ENCODE results near the gene KLHDC10.
"Not testable (repeated sequence)": the region's sequence is repeated elsewhere in the genome, so short reads cannot be mapped to it uniquely, and the experiment has no call there.

KLHDC10 gene

DNA sequence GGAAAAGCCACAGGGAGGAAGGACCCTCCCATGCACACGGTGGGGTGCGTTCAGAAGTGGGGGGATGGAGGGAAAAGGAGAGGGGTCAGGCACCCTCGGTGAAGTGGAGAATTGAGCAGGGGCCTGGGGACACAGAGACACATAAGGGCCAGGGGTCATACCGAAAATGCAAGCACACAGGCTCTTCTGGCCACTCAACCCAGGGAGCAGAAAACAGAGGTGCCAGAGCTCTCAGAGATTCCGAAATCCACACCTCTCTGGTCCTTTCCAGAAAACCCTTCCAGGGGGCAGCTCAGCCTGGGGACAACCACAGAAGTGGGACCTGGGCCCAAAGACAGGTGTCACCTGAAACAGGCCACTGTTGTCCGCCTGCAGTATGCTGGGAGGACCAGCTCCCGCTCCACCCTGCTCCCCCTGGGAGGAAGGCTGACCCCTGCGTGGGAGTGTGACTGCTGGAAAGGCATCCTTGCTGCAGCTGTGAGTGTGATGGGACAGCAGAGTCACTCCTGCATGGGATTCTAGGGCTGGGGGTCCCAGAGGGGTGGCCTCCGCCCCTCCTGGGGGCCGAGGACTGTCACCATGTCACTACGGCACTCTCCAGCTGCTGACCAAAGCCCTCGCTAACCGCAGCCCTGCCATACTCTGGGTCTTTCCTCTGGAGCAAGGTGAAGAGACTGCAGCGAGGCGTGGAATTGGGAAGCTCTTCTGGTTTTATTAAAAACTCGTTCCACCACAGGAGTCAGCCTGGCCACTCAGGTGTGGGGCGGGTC is 71.7 kb downstream of the KLHDC10 start:
- DNase-seq (ENCODE audit: low read depth): no peak

DNA sequence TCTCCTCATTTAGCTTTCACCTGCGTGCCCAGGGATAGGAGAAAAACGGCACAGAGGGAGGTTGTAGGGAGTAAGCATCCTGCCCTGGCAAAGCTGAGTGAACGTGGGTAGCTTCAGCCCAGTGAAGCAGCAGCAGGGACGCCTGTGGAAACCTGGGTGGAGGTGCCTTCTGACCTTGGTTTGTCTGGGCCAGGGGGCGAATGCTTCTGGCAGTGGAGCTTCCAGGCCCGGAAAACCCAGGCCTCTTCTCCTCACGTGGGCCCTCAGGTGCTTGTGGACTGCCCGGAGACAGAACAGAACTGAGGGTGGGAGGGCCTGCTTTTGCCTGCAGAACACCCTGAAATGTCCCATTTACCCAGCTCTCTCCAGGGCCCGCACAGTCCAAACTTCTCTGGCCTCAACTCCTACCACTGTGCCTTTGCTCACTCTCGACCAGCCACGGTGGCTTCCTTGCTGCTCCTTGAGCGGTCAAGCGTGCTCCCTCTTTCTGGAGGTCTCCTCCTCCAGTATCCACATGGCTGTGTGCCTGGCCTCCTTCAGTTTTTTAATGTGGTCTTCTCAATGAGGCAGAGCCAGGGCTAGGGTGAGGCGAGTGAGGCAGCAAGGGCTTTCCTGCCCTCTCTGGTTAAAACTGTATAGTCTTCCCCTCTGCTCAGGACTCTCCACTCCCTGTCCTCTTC is 72.5 kb downstream of the KLHDC10 start:
- DNase-seq (ENCODE audit: low read depth): no peak

DNA sequence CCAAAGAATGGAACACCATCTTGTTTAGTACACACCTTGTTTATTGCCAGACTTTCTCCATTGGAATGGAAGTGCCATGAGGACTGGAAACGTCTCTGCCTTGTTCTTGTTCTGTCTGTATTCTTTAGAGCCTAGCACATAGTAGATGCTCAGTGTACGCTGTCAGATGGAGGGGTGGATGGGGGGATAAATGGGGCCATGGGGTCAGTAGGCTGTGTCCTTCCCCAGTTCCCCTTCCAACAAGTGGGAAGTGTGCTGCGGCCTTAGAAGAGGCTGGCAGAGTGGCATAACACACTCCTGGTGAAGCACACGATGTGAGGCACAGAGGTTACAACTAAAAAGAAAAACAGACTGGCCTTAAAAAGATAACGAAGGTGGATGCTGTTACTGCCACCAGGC is 73.0 kb downstream of the KLHDC10 start:
- DNase-seq (ENCODE audit: low read depth): no peak

DNA sequence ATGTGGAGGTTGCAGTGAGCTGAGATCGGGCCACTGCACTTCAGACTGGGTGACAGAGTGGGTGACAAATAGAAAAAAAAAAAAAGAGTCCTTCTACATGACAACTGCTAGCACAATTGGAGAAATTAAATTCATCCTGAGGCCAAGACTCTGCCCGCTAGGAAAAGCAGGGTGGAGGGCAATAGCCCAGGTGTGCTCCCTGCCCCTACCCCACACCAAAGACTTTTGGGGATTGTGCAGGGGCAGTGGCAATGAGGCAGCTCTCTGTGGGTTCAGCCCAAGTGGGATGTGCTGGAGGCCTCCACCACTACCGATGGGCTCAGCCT is 73.6 kb downstream of the KLHDC10 start:
- DNase-seq (ENCODE audit: low read depth): no peak

DNA sequence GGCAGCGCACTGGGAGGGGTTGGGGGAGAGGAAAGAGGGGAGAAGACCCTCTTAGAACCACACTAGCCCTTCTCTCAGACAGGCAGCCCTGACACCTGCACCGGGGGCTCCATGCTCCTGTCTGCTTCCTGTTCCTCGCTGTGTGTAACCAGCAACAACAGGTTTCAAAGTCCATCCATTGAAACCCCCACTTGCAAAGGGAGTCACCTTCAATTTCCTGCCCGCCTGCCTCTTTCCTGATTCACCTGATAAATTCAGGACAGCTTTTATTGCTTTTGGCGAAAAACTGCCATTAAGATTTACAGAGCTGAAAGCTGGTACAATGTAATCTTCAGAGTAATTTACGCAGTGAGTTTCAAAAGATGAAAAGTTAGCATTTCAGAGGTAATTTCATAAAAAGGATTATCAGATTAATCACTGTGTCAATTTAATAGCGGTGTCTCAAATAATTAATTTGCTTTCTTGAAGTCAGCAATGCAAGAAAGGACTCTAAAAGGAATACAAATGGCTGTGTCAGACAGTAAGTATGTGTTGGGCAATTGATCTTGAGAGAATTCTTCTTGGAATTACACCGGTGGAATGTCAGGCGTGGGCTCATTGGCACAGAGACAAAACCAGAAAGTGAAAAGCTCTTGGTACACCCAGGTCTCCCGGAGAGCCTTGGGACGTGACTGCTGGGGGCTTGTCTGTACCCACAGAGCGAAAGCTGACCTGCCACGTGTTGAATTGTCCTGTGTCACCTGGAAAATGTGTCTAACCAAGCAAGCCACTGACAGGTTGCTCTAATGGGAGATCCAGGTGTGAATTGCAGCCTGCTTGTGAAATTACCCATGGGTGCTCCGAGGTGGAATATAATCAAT is 74.2 kb downstream of the KLHDC10 start:
- no peak for DNase-seq (ENCODE audit: low read depth)

DNA sequence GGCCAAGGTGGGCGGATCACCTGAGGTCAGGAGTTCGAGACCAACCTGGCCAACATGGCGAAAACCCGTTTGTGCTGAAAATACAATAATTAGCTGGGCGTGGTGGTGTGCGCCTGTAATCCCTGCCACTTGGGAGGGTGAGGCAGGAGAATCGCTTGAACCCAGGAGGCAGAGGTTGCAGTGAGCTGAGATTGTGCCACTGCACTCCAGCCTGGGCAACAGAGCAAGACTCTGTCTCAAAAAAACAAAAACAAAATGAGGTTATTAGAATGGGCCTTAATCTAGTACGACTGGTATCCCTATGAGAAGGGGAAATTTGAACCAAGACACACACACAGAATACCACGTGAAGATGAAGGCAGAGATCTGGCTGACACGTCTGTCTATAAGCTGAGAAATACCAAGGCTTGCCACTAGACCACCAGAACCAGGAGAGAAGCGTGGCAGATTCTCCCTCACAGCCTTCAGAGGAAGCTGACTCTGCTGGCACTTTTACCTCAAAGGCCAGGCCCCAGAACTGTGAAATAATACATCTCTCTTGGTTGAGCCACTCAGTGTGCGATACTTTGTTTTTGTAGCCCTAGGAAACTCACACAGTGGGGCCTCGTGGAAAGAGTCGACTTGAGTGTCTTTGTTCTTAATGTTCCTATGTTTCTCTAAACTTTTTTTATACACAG is 75.2 kb downstream of the KLHDC10 start:
- DNase-seq (ENCODE audit: low read depth): no peak

DNA sequence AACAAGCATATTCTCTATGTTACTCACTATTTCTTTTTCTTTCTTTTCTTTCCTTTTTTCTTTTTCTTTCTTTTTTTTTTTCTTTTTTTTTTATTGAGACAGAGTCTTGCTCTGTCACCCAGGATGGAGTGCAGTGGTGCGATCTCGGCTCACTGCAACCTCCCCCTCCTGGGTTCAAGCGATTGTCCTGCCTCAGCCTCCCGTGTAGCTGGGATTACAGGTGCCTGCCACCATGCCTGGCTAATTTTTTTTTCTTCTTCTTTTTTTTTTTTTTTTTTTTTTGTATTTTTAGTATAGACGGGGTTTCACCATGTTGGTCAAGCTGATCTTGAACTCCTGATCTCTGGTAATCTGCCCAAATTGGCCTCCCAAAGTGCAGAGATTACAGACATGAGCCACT is 75.8 kb downstream of the KLHDC10 start:
- DNase-seq (ENCODE audit: low read depth): not testable (repeated sequence)

DNA sequence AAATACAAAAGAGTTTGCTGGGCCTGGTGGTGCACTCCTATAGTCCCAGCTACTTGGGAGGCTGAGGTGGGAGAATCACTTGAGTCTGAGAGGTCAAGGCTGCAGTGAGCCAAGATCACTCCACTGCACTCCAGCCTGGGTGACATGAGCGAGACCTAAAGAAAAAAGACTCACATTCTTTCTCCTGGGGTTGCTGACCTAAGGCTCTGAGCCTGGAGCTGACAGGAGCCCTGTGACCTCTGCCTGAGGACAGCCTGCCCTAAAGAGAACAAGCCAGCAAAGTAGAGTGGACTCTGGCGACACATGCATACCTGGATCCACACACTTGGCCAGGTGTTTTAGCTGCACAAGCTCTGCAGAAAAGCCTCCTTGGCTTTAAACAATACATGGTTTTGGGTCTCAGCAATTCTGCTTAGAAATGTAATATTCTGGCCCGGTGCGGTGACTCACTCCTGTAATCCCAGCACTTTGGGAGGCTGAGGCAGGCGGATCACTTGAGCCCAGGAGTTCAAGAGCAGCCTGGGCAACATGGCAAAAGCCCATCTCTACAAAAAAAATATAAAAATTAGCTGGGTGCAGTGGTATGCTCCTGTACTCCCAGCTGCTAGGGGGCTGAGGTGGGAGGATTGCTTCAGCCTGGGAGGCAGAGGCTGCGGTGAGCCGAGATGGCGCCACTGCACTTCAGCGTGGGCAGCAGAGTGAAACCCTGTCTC is 76.5 kb downstream of the KLHDC10 start:
- no peak for DNase-seq (ENCODE audit: low read depth)

DNA sequence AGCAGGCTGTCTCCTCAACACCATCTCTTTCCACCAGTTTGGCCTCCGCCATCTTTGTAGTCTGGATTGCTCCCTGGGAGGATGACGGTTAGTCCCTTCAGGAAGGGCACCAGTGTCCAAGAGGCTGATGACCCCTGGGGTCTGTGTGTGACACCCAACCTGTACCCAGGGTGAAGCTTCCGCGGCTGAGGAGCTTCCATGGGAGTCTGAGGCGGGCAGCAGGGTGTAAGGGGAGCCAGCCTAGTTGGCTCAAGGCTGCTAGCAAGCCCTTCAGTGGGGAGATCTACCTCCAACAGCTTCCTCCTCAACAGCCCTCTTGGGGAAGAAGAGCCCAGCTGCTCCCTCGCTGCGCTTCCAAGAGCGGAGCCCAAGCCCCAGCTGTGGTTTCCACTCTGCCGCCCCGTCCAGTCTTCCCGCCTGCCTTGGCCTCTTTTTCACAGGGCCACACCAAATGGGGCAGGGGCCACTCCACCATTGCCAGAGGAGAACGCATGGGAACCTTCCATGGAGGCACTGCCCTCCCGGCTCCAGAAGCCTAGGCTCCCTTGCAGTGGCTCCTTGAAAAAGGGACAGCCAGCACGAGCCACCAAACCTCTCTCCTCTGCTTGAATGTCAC is 77.5 kb downstream of the KLHDC10 start:
- DNase-seq (ENCODE audit: low read depth): no peak

DNA sequence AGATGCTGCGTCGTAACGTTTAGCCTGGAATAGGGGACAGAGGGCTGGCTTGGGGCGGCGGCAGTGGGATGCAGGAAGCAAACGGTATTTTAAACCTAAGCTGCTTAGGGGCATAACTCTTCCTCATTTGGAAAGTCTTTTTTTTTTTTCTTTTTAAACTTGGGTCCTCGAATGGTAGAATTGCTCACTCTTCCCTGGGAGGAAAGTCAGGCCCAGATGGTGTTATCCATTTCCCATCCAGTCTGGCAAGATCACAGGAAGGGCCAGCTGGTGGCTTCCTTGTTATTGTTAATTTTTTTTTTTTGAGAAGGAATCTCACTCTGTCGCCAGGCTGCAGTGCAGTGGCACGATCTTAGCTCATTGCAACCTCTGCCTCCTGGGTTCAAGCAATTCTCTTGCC is 78.2 kb downstream of the KLHDC10 start:
- DNase-seq (ENCODE audit: low read depth): no peak

DNA sequence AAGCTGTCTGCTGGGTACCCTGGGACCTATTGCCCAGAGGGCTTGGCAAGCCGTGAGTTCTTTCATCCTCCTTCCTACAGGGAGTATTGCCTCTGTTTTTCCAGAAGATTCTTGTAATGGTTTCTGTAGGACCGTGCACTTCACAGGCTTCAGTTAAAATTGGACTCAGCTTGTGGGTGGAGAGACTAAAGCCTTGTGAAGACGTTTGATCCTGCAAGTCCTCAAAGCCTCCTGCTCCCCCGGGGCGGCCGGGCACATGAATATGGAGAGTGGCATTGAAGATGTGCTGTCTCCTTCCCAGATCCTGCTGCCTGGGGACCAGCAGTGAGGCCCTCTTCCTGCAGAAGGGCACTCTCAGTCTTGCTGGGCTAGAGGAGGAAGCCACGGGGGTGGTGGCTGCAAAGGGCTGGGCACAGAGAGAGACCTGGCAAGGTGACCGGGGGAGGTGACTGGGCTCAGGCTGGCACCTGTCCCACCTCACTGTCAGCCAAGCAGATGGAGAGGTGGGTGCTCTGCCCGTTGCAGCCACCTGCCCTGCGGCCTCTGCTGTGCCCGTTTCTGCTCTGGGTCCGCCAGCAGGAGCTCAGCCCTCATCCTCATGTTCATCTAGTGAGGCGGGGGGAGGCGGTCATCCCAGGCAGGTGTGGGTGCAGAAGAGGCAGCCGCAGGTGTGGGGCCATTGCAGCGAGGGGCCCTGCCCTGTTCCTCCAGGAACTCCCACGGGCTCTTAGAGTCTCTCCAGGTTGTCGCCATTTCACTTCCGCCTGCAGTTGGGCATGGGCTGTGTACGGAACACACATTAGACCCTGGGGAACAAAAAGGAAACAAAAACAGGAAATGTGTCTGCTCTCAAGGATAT is 79.2 kb downstream of the KLHDC10 start:
- DNase-seq (ENCODE audit: low read depth): no peak

DNA sequence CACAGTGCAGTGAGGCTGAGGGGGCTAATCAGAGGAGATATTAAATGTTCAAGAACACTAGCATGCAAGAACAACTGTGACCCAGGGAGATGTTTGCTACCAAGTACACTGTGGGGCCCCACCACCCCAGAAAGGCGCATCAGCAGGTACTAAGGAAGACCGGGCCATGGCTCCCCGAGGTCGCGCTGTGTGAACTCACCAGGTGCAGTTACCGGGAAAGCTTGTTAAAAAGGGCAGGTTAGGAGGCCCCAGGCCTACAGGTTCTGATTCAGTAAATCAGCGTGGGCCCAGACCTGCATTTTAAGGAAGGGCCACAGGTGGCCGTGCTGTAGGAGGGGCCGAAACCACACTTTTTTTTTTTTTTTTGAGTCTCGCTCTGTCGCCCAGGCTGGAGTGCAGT is 80.3 kb downstream of the KLHDC10 start:
- DNase-seq (ENCODE audit: low read depth): no peak

DNA sequence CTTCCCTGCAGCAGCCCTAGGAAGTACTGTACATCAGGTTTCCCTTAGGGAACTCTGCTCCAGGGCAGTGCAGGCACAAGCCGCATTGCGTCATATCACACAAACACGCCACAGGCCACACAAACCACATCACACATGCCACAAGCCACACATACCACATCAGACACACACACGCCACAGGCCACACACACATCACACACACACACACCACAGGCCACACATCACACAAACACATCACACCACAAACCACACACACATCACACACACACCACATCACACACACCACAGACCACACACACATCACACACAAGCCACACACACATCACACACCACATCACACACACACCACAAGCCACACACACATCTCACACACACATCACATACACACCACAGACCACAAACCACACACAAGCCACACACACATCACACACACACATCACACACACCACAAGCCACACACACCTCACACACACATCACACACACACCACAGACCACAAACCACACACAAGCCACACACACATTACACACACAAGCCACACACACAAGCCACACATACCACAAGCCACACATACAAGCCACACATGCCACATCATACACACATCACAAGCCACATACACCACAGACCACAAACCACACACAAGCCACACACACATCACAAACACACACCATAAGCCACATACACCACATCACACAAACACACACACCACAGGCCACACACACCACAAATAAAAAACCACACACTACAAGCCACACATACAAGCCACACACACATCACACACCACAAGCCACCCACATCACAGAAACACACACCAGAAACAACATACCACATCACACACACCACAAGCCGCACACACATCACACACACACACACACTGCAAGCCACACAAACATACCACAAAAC is 81.5 kb downstream of the KLHDC10 start:
- DNase-seq (ENCODE audit: low read depth): no peak

DNA sequence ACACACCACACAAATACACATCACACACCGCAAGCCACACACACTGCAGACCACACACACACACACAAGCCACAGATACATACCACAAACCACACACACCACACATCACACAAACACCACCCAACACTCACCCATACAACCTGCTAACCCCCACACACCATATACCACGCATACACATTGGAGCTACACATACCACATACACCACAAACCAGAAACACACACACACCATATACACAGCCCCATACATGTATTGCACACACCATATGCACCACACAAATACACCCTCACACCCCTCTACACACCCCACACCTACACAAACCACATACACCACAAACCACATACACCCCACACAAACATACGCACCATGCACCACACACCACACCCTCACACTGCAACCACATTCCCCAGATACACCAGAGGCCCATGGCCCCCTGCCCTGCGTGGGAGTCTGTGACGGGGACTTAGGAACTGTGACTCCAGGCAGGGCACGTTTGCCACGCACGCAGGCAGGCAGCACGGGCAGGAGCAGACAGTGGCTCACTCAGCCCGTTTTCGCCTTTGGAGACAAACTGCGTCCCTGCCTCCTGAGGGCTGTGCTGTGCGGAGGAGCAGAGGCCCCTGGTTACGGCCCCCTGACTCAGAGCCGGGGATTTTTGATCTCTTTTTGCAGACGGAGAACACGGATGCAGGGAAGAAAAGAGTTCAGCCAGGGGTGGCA is 82.3 kb downstream of the KLHDC10 start:
- no peak for DNase-seq (ENCODE audit: low read depth)

DNA sequence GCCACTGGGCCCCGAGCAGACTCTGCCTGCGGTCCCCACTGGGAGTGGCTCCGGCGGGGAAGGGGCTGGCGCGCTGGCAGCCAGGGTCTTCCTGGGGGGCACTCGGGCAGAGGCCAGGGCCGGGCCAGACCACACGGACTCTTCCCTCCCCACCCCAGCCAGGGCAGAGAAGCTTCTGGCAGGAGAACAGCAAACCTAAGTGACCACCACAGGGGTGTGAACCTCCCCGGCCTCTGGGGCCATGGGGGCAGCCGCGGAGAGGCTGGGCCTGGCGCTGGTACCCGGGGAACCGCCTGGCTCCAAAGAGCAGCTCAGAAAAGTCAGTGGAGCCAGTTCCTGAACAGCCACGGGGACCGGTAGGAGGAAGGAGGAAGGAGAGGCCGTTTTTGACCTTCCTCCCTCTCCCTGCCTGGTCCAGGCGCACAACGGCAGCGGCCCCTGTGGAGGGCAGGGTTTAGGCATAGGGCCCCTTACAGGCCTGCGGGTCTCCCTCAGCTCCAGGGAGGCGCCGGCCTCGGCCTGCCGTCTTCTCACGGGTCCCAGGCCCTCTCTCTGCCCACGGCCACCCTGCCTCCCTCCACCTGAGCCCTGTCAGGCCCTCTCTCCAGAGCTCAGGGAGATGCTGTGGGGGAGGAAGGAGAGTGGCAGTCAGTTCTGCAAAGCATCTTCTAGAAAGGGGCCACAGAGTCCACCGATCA is 83.0 kb downstream of the KLHDC10 start:
- DNase-seq (ENCODE audit: low read depth): no peak

DNA sequence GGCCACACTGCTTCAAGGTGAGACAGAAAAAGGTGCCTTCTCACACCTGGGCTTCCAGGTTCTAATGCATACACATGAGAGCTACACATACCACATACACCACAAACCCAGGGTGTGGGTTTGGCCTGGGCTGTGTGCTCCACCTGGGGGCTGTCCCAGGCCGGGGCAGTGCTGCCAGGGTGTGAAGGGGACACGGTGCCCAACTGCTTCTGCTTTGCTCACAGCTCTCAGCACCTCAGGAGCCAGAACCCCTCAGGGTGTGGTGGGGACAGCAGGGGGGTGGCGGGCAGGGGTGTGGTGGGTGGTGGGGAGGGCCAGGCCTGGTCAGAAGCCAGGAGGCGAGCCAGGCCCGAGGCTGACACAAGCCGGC is 83.8 kb downstream of the KLHDC10 start:
- DNase-seq (ENCODE audit: low read depth): no peak

DNA sequence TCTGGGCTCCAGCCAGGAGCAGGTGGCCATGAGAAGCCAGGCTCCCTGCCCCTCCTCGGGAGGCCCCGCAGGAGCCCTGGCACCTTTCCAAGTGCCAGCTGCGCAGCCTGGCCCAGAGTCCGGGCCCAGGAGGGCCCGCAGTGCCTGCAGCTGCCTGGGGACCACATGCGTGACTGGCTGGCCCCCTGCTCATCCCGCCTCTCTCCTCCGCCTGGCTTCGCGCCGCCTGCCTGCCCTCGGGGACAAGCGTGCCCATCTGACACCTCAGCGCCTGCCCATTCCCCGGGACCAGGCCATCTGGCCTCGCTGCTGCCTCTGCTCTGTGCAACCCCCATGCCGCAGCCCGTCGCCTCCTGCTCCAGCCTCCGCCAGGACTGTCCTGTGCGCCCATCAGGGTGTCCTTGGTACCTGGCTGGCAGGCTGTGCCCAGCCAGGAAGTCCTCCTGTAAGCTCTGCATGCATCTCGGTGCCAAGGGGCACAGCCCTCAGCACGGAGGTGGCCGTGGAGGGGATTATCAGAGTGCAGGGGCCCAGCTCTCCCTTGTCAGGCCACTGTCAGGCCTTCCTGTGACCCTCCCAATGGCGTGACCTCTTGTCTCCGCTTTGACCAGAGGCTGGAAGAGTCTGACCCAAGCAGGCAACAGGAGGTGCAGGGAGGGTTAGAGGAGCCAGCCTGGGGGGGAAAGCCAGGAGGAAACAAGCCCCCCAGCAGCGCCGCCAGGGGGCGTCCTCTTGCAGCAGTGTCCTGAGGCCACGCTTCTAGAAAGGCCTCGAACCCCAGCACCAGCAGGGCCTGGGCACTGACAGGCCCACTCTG is 84.4 kb downstream of the KLHDC10 start:
- no peak for DNase-seq (ENCODE audit: low read depth)
